Right lung (tissue), 5 donors: ENCODE results near the gene TMED4. TPM values are rescaled to one million over a fixed set of nuclear protein-coding genes. Genes with fewer than 3 reads are reported as not detected.
"Not testable (repeated sequence)": the region's sequence is repeated elsewhere in the genome, so short reads cannot be mapped to it uniquely, and the experiment has no call there.

Experiments
- DNase-seq, 2 donors: peaks; one replicate each; pipeline ENCODE4 v3.0.0-alpha.2; 2013
- polyA plus RNA-seq, 5 donors: library from polyadenylated mRNA; unstranded; fragments of 120-200 nt; gene quantifications; one replicate each; pipeline versions ENCODE4 v1.2.1 to v1.2.3, GENCODE V29; 2013; ENCODE audit warnings: inconsistent platforms in 1 of 5, low replicate concordance in 1 of 5; ENCODE audit not compliant: insufficient read length in 5 of 5, insufficient read depth in 1 of 5

TMED4 gene
- polyA plus RNA-seq, 5 donors: 88.1 to 104 (median 93.4) TPM

DNA sequence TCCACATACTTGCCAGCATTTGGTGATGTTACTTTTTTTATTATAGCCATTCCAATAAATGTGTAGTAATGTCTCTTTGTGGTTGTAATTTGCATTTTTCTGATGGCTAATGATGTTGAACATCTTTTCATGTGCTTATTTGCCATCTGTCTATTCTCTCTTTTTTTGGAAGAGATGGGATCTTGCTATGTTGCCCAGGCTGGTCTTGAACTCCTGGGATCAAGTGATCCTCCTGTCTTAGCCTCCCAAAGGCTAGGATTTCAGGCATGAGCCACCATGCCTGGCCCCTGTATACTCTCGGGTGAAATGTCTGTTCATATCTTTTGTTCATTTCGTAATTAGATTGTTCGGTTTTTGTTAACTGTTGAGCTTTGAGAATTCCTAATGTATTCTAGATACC, 27.8 kb upstream of the TMED4 start:
- DNase-seq: no peak

DNA sequence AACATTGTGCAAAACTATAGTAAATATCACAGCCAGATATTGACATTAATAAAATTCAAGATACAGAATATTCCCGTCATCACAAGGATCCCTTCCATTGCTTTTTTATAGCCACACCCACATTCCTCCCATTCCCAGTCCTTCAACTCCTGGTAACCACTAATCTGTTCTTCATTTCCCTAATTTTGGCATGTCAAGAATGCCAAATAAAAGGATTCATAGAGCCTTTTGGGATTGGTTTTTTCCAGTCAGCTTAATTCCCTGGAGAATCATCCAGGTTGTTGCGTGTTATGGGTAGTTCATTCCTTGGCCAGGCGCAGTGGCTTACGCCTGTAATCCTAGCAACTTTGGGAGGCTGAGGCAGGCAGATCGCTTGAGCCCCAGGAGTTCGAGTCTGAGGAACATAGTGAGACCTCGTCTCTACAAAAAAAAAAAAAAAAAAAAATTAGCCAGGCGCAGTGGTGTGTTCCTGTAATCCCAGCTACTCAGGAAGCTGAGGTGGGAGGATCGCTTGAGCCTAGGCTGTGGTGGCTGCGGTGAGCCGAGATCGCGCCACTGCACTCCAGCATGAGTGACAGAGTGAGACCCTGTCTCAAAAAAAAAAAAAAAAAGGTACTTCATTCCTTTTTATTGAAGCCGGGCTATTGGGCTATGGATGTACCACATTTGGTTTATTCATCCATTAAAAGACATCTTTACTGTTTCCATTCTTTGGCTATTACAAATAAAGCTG, 27.1 kb upstream of the TMED4 start:
- DNase-seq: no peak

DNA sequence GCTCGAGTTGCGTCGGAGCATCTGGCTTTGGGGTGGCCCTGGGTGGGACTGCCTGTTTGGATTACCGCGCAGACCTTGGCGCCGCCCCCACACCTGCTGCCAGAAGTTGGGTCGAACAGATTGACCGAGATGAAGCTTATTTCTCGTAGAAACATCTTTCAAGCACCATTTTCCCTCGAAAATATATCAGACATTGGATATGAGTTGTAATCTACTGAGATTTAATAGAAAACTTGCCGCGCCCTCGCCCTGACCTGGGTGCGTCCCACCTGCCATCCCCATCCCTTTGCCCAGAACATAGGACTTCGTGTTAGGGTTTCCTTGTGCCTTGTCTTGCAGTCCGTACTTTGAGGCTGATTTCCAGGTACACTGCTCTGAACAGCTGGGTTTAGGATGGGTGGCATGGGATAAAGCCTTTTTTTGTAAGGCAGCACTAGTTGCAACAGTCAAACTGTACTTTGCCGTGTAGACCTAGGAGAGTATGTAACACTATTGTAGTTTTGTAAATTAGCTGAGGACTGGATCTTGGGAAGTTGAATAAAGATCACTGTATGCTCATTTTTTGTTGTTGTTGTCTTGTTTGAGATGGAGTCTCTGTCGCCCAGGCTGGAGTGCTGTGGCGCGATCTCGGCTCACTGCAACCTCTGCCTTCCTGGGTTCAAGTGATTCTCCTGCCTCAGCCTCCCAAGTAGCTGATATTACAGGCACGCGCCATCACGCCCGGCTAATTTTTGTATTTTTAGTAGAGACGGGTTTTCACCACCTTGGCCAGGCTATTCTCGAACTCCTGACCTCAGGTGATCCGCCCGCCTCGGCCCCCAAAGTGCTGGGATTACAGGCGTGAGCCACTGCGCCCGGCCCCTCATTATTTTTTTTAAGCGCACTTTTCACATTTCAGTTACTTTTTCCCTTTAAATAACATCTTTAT, 25.4 kb upstream of the TMED4 start:
- DNase-seq: no peak

DNA sequence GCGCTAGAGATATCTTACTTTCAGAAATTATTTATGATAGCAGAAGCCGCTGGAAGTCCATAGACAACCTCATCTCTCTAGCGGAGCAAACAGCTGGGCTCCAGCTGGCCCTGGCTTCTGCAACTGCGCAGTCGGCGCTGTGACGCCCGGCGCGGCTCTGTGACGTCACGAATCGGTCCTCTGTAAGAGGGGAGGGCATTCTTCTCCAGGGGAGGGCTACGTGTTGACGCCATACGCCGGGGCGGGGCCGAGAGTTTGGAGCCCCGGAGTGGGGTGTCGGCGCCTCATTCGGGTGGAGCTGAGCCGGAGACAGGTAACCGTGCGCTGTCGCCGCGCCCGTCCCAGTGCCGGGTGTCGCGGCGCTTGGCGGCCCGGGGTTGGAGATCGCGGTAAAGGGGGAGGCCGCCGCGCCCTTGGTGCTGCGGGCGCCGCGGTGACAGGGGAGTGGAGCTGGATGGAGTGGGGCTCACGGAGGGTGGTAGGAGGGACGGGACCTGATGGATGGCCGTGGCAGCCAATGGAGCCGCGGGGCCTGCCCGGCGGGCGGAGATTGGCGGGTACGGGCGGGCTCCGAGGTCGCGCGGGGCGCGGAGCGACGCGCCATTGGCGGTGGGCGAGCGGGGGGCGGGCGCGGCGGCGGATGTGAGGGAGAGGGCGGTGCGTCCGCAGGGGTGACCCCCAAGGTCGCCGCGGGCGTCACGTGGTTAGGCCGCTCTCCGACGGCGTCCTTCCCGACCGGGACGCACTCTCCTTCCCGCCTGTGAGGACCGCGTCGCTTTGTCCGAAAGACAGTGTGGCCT, 24.5 kb upstream of the TMED4 start, which contains the start of gene OGDH:
Gene OGDH, plus strand, starts transcription at position 287 of the 800 bp plus-strand sequence. CDS start 17,717 bp downstream, outside the sequence.
- DNase-seq: peak; percentile 100

DNA sequence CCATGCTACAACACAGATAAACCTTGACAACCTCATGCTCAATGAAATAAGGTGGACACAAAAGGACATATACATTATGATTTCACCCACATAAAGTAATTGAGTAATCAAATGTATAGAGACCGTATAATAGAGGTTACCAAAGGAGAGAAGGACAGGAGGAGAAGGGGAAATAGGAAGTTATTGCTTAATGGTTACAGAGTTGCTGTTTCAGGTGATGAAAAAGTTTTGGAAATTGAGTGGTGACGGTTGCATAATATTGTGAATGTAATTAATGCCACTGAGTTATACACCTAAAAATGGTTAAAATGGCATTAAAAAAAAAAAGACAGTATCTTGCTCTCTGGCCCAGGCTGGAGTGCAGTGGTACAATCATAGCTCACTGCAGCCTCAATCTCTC, 22.9 kb upstream of the TMED4 start:
- no peak for DNase-seq

DNA sequence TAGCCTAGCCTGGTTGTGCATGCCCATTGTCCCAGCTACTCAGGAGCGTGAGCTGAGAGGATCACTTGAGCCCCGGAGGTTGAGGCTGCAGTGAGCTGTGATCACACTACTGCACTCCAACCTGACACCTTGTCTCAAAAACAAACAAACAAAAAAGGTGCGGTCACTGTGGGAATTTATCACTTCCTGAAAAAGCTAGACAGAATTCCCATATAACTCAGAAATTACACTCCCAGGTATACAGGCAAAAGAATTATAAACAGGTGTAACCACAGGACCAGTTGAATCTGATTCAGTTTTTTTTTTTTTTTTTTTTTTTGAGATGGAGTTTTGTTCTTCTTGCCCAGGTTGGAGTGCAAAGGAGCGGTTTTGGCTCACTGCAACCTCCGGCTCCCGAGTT, 21.2 kb upstream of the TMED4 start:
- no peak for DNase-seq

DNA sequence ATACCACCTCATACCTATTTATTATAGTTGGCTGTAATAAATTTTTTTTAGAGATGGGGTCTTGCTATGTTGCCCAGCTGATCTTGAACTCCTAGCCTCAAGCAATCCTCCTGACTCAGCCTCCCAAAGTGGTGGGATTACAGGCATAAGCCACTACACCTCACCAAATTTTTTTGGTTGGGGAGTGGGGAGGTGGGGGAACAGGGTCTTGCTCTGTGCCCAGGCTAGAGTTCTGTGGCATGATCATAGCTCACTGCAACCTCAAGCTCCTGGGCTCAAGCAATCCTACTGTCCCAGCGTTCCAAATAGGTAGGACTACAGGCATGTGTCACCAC, 20.5 kb upstream of the TMED4 start:
- no peak for DNase-seq

DNA sequence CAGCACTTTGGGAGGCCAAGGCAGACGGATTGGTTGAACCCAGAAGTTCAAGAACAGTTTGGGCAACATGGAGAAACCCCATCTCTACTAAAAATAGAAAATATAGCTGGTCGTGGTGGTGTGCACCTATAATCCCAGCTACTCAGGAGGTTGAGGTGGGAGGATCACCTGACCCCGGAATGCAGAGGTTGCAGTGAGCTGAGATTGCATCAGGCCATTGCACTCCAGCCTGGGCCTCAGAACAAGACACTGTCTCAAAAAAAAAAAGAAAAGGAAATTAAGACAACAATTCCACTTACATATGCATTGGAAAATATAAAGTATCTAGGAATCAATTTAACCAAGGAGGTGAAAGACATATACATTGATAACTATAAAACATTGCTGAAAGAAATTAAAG, 17.2 kb upstream of the TMED4 start:
- DNase-seq: no peak

DNA sequence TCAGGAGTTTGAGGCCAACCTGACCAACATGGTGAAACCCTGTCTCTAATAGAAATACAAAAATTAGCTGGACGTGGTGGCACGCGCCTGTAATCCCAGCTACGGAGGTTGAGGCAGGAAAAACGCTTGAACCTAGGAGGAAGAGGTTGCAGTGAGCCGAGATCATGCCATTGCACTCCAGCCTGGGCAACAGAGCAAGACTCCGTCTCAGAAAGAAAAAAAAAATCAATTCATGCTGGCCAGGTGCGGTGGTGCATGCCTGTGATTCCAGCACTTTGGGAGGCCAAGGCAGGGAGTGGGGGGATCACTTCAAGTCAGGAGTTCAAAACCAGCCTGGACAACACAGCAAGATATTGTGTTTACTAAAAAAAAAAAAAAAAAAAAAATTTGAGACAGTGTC, 15.2 kb upstream of the TMED4 start:
- not testable (repeated sequence) for DNase-seq

DNA sequence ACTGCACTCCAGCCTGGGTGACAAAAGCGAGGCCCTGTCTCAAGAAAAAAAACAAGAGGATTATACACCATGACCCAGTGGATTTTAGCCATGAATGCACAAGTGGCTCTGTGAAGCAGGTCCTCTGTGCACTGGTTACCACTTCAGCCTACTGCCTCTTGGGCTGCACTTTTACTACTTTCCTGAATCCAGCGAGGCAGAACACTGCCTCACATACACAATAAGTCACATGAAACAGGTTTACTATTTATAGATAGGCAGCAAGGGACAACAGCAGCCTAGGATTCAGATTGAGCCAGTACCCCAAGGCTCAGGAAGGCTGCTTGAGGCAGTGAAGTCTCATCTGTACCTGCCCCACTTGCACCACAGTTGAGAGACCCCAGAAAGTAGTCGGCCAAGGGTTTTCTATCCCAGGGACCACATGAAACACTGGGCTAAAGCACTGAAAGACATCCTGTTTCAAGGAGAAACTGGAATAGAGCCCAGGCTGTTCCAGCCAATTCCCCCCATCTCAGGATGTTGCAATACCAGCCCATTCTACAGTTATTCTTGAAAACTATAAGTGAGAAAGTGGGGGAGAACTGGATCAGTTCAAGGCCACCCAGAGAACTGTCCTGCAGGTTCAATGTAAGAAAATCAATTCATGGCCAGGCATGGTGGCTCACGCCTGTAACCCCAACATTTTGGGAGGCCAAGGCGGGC, 14.1 kb upstream of the TMED4 start:
- no peak for DNase-seq

DNA sequence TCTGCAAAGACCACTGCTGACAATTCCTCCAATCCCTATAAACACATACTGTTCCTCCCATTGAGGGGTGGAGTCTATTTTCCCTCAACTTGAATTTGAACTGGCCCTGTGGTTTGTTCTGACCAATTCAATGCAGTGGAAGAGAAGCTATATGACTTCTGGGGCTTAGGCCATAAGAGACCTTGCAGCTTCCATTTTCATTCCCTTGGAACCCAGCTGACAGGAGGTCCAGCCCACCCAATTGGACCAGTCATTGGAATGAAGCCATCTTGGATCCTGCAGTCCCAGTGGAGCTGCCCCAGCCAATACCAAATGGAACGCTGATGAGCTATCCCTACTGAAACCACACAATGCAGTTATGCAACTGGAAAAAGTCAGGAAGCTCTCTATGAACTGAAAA, 8.9 kb upstream of the TMED4 start:
- DNase-seq: no peak

DNA sequence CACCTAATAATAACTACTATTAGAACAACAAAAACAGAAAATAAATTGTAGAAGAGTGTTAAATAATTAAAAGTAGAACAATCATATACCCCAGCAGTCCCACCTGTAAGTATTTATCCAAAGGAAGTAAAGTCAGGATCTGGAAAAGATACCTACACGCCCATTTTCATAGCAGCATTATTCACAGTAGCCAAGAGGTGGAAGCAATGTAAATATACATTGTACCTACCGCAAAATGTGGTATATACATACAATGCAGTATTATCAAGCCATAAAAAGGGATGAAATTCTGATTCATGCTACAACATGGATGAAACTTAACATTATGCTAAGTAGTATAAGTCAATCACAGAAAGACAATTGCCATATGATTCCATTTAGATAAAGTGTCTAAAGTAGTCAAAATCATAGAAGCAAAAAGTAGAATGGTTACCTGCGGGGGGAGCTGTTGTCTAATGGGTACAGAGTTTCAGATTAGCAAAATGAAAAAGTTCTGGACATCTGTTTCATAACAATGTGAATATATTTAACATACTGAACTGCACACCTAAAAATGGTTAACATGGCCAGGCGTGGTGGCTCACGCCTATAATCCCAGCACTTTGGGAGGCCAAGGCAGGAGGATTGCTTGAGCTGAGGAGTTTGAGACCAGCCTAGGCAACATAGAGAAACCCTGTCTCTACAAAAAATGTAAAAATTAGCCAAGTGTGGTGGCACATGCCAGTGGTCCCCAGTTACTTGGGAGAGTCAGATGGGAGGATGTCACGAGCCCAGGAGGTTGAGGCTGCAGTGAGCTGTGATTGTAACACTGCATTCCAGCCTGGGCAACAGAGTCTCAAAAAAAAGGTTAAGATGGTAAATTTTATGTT, 6.0 kb upstream of the TMED4 start:
- DNase-seq: peak in 1 of 2 donors; percentile 37

DNA sequence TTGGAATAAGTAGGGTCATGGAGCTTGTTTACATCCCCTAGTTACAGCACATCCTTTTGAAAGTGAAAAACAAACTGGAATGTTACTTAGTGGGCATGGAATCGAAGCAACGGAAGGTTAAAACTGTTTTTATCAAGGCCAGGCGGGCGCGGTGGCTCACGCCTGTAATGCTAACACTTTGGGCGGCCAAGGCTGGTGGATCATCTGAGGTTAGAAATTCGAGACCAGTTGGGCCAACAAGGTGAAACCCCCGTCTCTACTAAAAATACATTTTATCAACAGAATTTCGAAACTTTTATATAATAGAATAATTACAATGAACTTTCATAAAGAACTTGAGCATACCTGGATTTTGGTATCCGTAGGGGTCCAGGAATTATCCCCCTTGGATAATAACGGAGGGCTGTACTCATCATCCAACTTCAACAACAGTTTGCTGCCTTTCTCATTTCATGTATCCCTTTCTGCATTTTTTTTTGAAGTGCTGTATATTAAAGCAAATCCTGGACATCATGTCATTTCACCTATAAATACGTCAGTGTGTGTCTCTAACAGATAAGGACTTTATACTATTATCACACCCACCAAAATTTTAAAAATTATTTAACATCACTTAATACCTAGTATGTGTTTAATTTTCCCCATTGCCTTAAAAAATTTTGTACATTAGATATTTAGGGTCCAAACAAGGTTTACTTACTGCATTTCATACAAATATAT, 1.3 kb upstream of the TMED4 start:
- DNase-seq: no peak

DNA sequence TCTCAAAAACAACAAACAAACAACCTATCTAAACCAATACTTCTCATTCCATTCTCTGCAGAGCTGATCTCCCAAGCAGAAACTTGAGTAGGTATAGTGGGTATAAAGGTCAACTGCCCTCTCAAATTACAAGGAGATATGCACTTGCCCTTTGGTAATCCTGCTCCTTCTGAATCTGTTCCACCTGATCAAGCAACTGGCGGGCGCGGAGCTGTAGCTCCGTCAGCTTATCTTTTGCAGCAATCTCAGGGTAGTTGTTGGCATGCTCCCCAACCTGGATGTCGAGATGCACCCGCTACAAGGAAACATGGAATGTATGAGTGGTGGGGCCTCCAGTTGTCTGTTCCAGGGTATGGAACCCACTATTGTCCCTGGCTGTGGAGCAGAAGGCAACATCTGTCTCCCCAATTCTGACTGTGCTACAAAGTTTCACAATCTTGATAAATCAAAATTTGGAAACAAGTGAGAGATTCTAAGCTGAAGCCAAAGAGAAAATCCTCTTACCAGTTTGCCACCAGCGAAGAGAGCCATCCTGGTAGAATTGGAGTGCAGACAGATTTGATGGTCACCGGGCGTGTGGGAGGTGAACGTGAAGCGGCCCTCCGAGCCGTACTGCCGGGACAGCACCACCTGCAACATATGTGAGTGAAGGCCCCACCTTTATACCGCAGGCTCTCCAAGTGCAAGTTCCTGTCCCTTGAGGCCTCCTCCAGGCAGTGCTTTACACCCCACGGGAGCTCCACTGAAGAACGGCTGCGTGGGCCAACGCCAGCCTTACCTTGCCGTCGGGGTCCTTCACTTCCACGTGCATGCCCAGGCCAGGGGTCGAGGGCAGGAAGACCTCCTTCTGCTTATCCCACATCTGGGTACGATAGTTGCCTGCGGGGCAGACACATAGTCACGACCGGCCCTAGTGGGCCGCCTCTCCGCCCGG, 819 bp downstream of the TMED4 start:
- DNase-seq: peak; percentile 19 to 27

DNA sequence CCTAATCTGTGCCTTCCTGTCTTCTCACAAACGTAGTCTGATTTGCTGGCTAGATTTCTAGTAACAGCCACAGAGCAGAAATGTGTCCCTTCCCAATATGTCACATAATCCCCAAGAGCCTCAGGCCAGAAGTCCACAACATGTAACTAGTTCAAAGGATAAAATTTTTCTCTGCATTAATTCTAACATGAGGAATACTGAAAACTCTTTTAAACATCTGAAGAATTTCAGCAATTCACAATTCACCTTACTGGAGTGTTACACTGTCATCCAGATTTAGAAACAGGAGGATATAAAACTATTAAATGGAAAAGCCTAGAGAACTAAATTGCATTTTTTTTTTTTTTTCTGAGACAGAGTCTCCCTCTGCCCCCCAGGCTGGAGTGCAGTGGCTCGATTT, 5.8 kb downstream of the TMED4 start:
- DNase-seq: no peak

DNA sequence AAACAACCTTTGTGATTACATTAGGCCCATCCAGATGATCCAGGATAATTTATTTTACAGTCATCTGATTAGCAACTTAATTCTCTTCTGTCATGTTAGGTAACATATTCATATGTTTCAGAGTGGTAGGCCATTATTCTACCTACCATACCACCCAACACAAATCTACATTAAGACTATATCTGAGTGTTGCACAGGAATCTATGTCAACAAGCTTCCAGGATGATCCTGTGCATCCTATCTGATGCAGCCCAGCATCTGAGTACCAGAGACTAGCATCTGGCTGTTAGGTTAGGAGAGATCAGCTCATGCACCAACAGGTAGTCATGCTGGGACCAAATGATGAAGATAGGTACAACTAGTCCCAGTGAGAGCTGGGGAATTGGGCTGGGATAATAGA, 7.0 kb downstream of the TMED4 start:
- no peak for DNase-seq

DNA sequence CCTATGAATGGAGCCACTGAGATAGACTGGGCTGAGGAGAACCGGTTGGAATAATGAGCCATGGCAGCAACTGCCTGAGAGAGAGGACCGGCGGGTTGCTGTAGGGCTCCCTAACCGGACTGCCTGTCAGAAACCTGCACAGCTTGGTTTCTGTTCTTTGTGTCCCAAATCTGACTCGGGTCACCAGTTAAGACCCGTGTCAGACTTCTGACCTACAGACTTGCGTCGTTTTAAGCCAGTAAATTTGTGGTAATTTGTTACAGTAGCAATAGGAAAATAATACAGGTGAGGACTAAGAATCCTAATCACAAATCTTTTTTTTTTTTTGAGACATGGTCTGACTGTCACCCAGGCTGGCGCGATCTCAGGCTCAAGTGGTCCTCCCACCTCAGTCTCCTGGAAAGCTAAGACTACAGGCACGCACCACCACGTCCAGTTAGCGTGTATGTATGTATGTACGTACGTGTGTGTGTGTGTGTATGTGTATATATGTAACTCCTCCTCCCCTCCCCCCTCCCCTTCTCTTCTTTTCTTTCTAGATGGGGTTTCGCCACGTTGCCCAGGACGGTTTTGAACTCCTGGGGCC, 7.7 kb downstream of the TMED4 start:
- no peak for DNase-seq
